ENCODE results near the gene FRMD5.

GRCh38 chr15:44094781-44095180 lies 100.3 kb downstream of the FRMD5 start:
- TF ChIP-seq, protein P1, sequence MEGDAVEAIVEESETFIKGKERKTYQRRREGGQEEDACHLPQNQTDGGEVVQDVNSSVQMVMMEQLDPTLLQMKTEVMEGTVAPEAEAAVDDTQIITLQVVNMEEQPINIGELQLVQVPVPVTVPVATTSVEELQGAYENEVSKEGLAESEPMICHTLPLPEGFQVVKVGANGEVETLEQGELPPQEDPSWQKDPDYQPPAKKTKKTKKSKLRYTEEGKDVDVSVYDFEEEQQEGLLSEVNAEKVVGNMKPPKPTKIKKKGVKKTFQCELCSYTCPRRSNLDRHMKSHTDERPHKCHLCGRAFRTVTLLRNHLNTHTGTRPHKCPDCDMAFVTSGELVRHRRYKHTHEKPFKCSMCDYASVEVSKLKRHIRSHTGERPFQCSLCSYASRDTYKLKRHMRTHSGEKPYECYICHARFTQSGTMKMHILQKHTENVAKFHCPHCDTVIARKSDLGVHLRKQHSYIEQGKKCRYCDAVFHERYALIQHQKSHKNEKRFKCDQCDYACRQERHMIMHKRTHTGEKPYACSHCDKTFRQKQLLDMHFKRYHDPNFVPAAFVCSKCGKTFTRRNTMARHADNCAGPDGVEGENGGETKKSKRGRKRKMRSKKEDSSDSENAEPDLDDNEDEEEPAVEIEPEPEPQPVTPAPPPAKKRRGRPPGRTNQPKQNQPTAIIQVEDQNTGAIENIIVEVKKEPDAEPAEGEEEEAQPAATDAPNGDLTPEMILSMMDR (IDR thresholded peaks at IDR 0.05; ENCODE audit: poor library complexity) = no peak
- TF ChIP-seq EZH2 (IDR thresholded peaks at IDR 0.05; ENCODE audit: borderline replicate concordance) (no peak), EZH2phosphoT487 (IDR thresholded peaks at IDR 0.05; ENCODE audit: low read depth, severe bottlenecking, unreplicated experiment) (no peak)
